A549 (cell line): ENCODE measurements around the gene ATF7IP2. TPM values are rescaled to one million over a fixed set of nuclear protein-coding genes. Genes with fewer than 3 reads are reported as not detected.

Experiments used
- ATAC-seq, 2 experiments: fragments of 200-7000 bp in 1 of 2; fragments of >200 bp in 1 of 2; cut with Nextera tagmentation in 1 of 2; cut with Tn5 transposase in 1 of 2; 3 replicates each; pipeline versions ENCODE4 v1.8.0 to v1.9.1; 2018 to 2020; ENCODE audit warnings: mild to moderate bottlenecking in 1 of 2, moderate library complexity in 1 of 2
- CTCF ChIA-PET: fragments of 300-600 bp; sonication (Branson Sonifier 250); formaldehyde crosslinking; extraction: SDS; loops from one replicate; lab custom pipeline; 2021; ENCODE audit warnings: antibody characterized with exemption, inconsistent platforms; lab: Yijun Ruan, JAX
- POLR2A ChIA-PET: fragments of 350-600 bp; formaldehyde crosslinking; extraction: SDS; loops from one replicate; lab custom pipeline; 2021; ENCODE audit warnings: antibody characterized with exemption, inconsistent platforms; lab: Yijun Ruan, JAX
- DNase-seq, 2 experiments: peaks; one replicate each; pipeline versions ENCODE4 v3.0.0 to v3.0.0-alpha.2; 2011 to 2016; ENCODE audit warnings: low read depth in 1 of 2, low spot score in 1 of 2
- FAIRE-seq: peaks from 2 replicates; lab custom pipeline; 2011; peaks lifted over from hg19 to GRCh38; lab: Jason Lieb, UNC
- H3K27ac ChIP-seq, 2 experiments: fragments of >200 bp; sonication (Bioruptor Twin); formaldehyde crosslinking; 3 replicates each; pipeline ENCODE4 v1.5.1; 2016 to 2017
- H3K4me1 ChIP-seq: fragments of >200 bp; sonication (Bioruptor Twin); formaldehyde crosslinking; 3 replicates; pipeline ENCODE4 v1.6.1; 2016
- H3K4me2 ChIP-seq: fragments of >200 bp; sonication (Bioruptor Twin); formaldehyde crosslinking; 3 replicates; pipeline ENCODE4 v1.6.1; 2016
- H3K4me3 ChIP-seq: fragments of >200 bp; sonication (Bioruptor Twin); formaldehyde crosslinking; 3 replicates; pipeline ENCODE4 v1.5.1; 2016
- H3K9me3 ChIP-seq: fragments of >200 bp; sonication (Bioruptor Twin); formaldehyde crosslinking; 3 replicates; pipeline ENCODE4 v1.6.1; 2016
- CHD2 ChIP-seq: fragments of 150-350 bp; IDR thresholded peaks from 2 replicates; pipeline ENCODE4 v1.6.1; 2014; ENCODE audit warnings: low read length; ENCODE audit not compliant: partially characterized antibody
- CHD4 ChIP-seq: fragments of 200-600 bp; sonication (generic); IDR thresholded peaks from 2 replicates; pipeline ENCODE4 v1.6.1; 2016; ENCODE audit warnings: antibody characterized with exemption, mild to moderate bottlenecking, borderline replicate concordance
- EHMT2 ChIP-seq: fragments of 200-600 bp; sonication (generic); IDR thresholded peaks from 2 replicates; pipeline ENCODE4 v1.6.1; 2016; ENCODE audit warnings: antibody characterized with exemption, low read depth, mild to moderate bottlenecking, moderate library complexity
- HDAC2 ChIP-seq: fragments of 200-600 bp; sonication (generic); IDR thresholded peaks from 2 replicates; pipeline ENCODE4 v1.6.1; 2016
- HOXB5 ChIP-seq: fragments of 250-450 bp; sonication (Bioruptor Pico); IDR thresholded peaks from 2 replicates; pipeline ENCODE4 v1.5.0; 2020; ENCODE audit warnings: mild to moderate bottlenecking, moderate library complexity
- POLR2A ChIP-seq: IDR thresholded peaks from 2 replicates; pipeline ENCODE4 v1.6.1; 2012; ENCODE audit warnings: mild to moderate bottlenecking, low read length
- RAD21 ChIP-seq, 2 experiments: fragments of >200 bp in 1 of 2; sonication (Bioruptor Twin) in 1 of 2; formaldehyde crosslinking in 1 of 2; IDR thresholded peaks in 1 of 2; conservative IDR thresholded peaks in 1 of 2; 2 replicates in 1 of 2; 3 replicates in 1 of 2; pipeline ENCODE4 v1.6.1; 2012 to 2018; ENCODE audit warnings: inconsistent platforms in 1 of 2
- RFX5 ChIP-seq: fragments of 450-650 bp; IDR thresholded peaks from 2 replicates; pipeline ENCODE4 v1.7.1; 2014; ENCODE audit warnings: antibody characterized with exemption, mild to moderate bottlenecking, moderate library complexity
- SREBF2 ChIP-seq: fragments of 450-650 bp; IDR thresholded peaks from 2 replicates; pipeline ENCODE4 v1.6.1; 2014; ENCODE audit warnings: mild to moderate bottlenecking, moderate library complexity
- polyA plus RNA-seq, 4 experiments: library from polyadenylated mRNA; depleted of rRNA in 3 of 4; stranded (reverse); fragments of >200 nt; fragmentation: RNase III in 1 of 4; extraction: RNeasy Plus Mini Kit Qiagen cat#74134 plus additional on column Dnase treatment in 1 of 4; gene quantifications; 2 replicates in 3 of 4; 3 replicates in 1 of 4; pipeline ENCODE4 v1.2.3, GENCODE V29; 2011 to 2017
- small RNA-seq, 6 experiments: library from RNA; depleted of rRNA; stranded (forward); fragments of <200 nt; gene quantifications; one replicate each; pipeline ENCODE3, GENCODE V24; 2012
- TF ChIP-seq, protein P1 (sequence below): IDR thresholded peaks from 2 replicates; pipeline ENCODE4 v1.6.1; 2012; ENCODE audit warnings: low read depth, borderline replicate concordance
- TF ChIP-seq, protein P2 (sequence below): fragments of 200-600 bp; sonication (generic); IDR thresholded peaks from 2 replicates; pipeline ENCODE4 v1.6.1; 2016; ENCODE audit warnings: antibody characterized with exemption, mild to moderate bottlenecking, moderate library complexity
- TF ChIP-seq, protein P3 (sequence below): fragments of 250-450 bp; sonication (Bioruptor Pico); IDR thresholded peaks from 2 replicates; pipeline ENCODE4 v1.5.0; 2020; ENCODE audit warnings: low read depth, mild to moderate bottlenecking, moderate library complexity
- TF ChIP-seq, protein P4 (sequence below): IDR thresholded peaks from 2 replicates; pipeline ENCODE4 v1.6.1; 2012

Gene ATF7IP2
- polyA plus RNA-seq, 2 of the 4 experiments (the other 2 are of a cell fraction), result 12.3 to 23.5 TPM

DNA sequence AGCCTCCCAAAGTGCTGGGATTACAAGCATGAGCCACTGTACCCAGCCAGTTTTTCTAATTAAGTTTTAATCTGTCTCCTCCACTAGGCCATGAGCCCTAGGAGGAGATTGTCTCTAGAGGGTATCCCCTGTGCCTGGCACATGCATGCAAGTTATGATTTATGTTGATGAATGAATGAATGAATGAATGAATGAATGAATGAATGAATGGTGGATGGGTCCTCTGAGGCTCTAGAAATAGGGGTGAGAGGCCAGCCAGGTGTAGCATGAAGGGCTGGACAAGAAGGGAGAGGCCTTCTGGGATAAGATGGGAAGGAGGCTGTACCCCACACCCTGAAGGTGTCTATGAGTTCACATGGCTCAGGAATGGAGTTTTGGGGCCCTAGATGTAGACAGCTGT lies 145.7 kb downstream of the ATF7IP2 start:
- Histone ChIP-seq H3K4me1 (0 out of 3 replicates have a peak, but pooled peaks cover 4% of the 10 kb centered on the region), H3K4me2 (no peak overlapping the region), H3K9me3 (no peaks in the 10 kb centered on the region), H3K4me3 (no peak overlapping the region), H3K27ac (no peak overlapping the region)
- CTCF ChIA-PET, result interaction anchor here (0.6 to 2.6 kb wide), 2 partner anchors 11 to 251 kb away, joined by 3 to 13 read pairs; no protein-coding TSS in a partner anchor
- TF ChIP-seq CHD2, result no peak
- no peak for TF ChIP-seq EHMT2
- TF ChIP-seq HOXB5 (CRISPR knock-in tag), result no peak
- no peak for TF ChIP-seq SREBF2
- no peak for TF ChIP-seq CHD4
- no peak for TF ChIP-seq HDAC2
- no peak for TF ChIP-seq POLR2A
- TF ChIP-seq, protein P1, sequence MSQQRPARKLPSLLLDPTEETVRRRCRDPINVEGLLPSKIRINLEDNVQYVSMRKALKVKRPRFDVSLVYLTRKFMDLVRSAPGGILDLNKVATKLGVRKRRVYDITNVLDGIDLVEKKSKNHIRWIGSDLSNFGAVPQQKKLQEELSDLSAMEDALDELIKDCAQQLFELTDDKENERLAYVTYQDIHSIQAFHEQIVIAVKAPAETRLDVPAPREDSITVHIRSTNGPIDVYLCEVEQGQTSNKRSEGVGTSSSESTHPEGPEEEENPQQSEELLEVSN, result no peak
- TF ChIP-seq, protein P2, sequence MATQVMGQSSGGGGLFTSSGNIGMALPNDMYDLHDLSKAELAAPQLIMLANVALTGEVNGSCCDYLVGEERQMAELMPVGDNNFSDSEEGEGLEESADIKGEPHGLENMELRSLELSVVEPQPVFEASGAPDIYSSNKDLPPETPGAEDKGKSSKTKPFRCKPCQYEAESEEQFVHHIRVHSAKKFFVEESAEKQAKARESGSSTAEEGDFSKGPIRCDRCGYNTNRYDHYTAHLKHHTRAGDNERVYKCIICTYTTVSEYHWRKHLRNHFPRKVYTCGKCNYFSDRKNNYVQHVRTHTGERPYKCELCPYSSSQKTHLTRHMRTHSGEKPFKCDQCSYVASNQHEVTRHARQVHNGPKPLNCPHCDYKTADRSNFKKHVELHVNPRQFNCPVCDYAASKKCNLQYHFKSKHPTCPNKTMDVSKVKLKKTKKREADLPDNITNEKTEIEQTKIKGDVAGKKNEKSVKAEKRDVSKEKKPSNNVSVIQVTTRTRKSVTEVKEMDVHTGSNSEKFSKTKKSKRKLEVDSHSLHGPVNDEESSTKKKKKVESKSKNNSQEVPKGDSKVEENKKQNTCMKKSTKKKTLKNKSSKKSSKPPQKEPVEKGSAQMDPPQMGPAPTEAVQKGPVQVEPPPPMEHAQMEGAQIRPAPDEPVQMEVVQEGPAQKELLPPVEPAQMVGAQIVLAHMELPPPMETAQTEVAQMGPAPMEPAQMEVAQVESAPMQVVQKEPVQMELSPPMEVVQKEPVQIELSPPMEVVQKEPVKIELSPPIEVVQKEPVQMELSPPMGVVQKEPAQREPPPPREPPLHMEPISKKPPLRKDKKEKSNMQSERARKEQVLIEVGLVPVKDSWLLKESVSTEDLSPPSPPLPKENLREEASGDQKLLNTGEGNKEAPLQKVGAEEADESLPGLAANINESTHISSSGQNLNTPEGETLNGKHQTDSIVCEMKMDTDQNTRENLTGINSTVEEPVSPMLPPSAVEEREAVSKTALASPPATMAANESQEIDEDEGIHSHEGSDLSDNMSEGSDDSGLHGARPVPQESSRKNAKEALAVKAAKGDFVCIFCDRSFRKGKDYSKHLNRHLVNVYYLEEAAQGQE, result no peak
- TF ChIP-seq RAD21 (conservative IDR thresholded peaks at IDR 0.05 in 1 of 2, IDR thresholded peaks at IDR 0.05 in 1 of 2), result no peak
- TF ChIP-seq, protein P3, sequence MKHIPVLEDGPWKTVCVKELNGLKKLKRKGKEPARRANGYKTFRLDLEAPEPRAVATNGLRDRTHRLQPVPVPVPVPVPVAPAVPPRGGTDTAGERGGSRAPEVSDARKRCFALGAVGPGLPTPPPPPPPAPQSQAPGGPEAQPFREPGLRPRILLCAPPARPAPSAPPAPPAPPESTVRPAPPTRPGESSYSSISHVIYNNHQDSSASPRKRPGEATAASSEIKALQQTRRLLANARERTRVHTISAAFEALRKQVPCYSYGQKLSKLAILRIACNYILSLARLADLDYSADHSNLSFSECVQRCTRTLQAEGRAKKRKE, result no peak
- TF ChIP-seq, protein P4, sequence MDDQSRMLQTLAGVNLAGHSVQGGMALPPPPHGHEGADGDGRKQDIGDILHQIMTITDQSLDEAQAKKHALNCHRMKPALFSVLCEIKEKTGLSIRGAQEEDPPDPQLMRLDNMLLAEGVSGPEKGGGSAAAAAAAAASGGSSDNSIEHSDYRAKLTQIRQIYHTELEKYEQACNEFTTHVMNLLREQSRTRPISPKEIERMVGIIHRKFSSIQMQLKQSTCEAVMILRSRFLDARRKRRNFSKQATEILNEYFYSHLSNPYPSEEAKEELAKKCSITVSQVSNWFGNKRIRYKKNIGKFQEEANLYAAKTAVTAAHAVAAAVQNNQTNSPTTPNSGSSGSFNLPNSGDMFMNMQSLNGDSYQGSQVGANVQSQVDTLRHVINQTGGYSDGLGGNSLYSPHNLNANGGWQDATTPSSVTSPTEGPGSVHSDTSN, result no peak
- TF ChIP-seq RFX5, result no peak
- FAIRE-seq (no peak), DNase-seq (no peak), ATAC-seq (no peak)
- POLR2A ChIA-PET, result no interaction called here

Small RNA genes within 50 kb of the gene (small RNA-seq; reads per million reads assigned to genes)
- 0 reads per million in 6 experiments for gene RNU6-633P

Other genes starting within 250 kb of the ATF7IP2 start
- gene GRIN2A, start 203.6 kb upstream of the ATF7IP2 start, polyA plus RNA-seq (2011; rRNA removed), result not detected in 2 replicates
- not detected in 3 replicates for gene GRIN2A, start 203.6 kb upstream of the ATF7IP2 start, polyA plus RNA-seq (2017; fragmentation: RNase III; extraction: RNeasy Plus Mini Kit Qiagen cat#74134 plus additional on column Dnase treatment)
- 21.4 and 26.5 TPM in 2 replicates for gene EMP2, start 194.5 kb downstream of the ATF7IP2 start, polyA plus RNA-seq (2011; rRNA removed)
- gene EMP2, start 194.5 kb downstream of the ATF7IP2 start, polyA plus RNA-seq (2017; fragmentation: RNase III; extraction: RNeasy Plus Mini Kit Qiagen cat#74134 plus additional on column Dnase treatment), result 13.4 to 14.7 TPM (median 14.2 TPM) in 3 replicates